ENCODE measurements around the gene SWAP70. TPM values are rescaled to one million over a fixed set of nuclear protein-coding genes. Genes with fewer than 3 reads are reported as not detected.

Gene SWAP70
- total and polyA plus RNA-seq, 2 experiments from 2014 or later: 30.3 to 33.3 TPM

- H2AFZ ChIP-seq: no peak overlapping the region
- H3K9me2 ChIP-seq (ENCODE audit: insufficient read depth): 0 out of 2 replicates have a peak, but pooled peaks cover 3% of the 10 kb centered on the region
- Mint-ChIP-seq H3K27me3 (ENCODE audit: insufficient read depth, low read depth, poor library complexity) (peaks cover 14% of the 10 kb centered on the region), H3K9me3 (peaks cover 16% of the 10 kb centered on the region), H3K4me1 (peaks cover 13% of the 10 kb centered on the region; the same call in 2 of the 3 replicates), H3K36me3 (ENCODE audit: low read depth) (peaks cover 25% of the 10 kb centered on the region), H3K4me3 (no peak overlapping the region), H3K27ac (no peak overlapping the region)
- H3K4me1 ChIP-seq (ENCODE audit: insufficient read depth): peaks cover 8% of the 10 kb centered on the region; the same call in 1 of the 2 replicates
- H3K4me3 ChIP-seq: no peak overlapping the region
- H3K4me2 ChIP-seq: no peak overlapping the region
- H3K27ac ChIP-seq (ENCODE audit: low read depth): no peak overlapping the region
- H3K27me3 ChIP-seq (ENCODE audit: insufficient read depth): no peaks in the 10 kb centered on the region
- no peak for TF ChIP-seq EZH2 (IDR thresholded peaks at IDR 0.05; ENCODE audit: low read depth, unreplicated experiment)
- TF ChIP-seq CTCF (conservative IDR thresholded peaks at IDR 0.05; ENCODE audit: low read depth in 2 of 2): no peak
- no peak for TF ChIP-seq REST (IDR thresholded peaks at IDR 0.05; ENCODE audit: unreplicated experiment)
- no peak for TF ChIP-seq ZNF462 (CRISPR knock-in tag; IDR thresholded peaks at IDR 0.05)
- TF ChIP-seq CREB1 (CRISPR knock-in tag; IDR thresholded peaks at IDR 0.05; ENCODE audit: low read depth): no peak
- TF ChIP-seq ETS1 (IDR thresholded peaks at IDR 0.05): no peak
- TF ChIP-seq ZNF114 (CRISPR knock-in tag; IDR thresholded peaks at IDR 0.05): no peak
- TF ChIP-seq ZNF331 (CRISPR knock-in tag; IDR thresholded peaks at IDR 0.05; ENCODE audit: low read depth): no peak
- TF ChIP-seq STAT1 (IDR thresholded peaks at IDR 0.05; ENCODE audit: unreplicated experiment): no peak
- no peak for TF ChIP-seq POLR2AphosphoS5 (IDR thresholded peaks at IDR 0.05; ENCODE audit: low read depth)
- TF ChIP-seq EZH2phosphoT487 (IDR thresholded peaks at IDR 0.05; ENCODE audit: unreplicated experiment): no peak
- TF ChIP-seq NANOG (IDR thresholded peaks at IDR 0.05; ENCODE audit: borderline replicate concordance): no peak
- no peak for TF ChIP-seq JUNB (IDR thresholded peaks at IDR 0.05; ENCODE audit: unreplicated experiment)
- peaks cover 7% of the 10 kb centered on the region; the same call in 1 of the 2 replicates for H3F3A ChIP-seq (replicated peaks; ENCODE audit: low read depth)
- H3K79me2 ChIP-seq (replicated peaks; ENCODE audit: insufficient read depth): peaks cover 29% of the 10 kb centered on the region
- ATAC-seq (no peak), DNase-seq (ENCODE audit: low spot score) (no peak)
- peaks cover 9% of the 10 kb centered on the region; the same call in 1 of the 2 replicates for H4K20me1 ChIP-seq (replicated peaks; ENCODE audit: insufficient read depth)
- H3K36me3 ChIP-seq (ENCODE audit: insufficient read depth): no peaks in the 10 kb centered on the region
These were observed 1.6 kb upstream of the SWAP70 start for GRCh38 chr11:9662273-9662672.
